Left lung (tissue), 10 donors: ENCODE results near the gene METTL23. TPM values are rescaled to one million over a fixed set of nuclear protein-coding genes. Genes with fewer than 3 reads are reported as not detected.

Experiments used
- ATAC-seq: fragments of 200-7000 bp; cut with Tn5 transposase; one replicate; pipeline ENCODE4 v1.9.1; 2020; ENCODE audit warnings: moderate library complexity
- DNase-seq, 4 donors: peaks; one replicate each; pipeline ENCODE4 v3.0.0-alpha.2; 2013 to 2020
- H3K27ac ChIP-seq, 2 donors: fragments of 200-600 bp; sonication (generic) in 1 of 2; one replicate each; pipeline versions ENCODE4 v1.5.0 to v1.8.0; 2020 to 2021
- H3K27me3 ChIP-seq, 2 donors: fragments of 200-600 bp; sonication (generic) in 1 of 2; one replicate each; pipeline versions ENCODE4 v1.5.0 to v1.8.0; 2020 to 2021
- H3K36me3 ChIP-seq, 2 donors: fragments of 200-600 bp; sonication (generic) in 1 of 2; one replicate each; pipeline versions ENCODE4 v1.5.0 to v1.8.0; 2020 to 2021
- H3K4me1 ChIP-seq, 2 donors: fragments of 200-600 bp; one replicate each; pipeline ENCODE4 v1.8.0; 2021
- H3K4me3 ChIP-seq, 2 donors: fragments of 200-600 bp; sonication (generic) in 1 of 2; one replicate each; pipeline versions ENCODE4 v1.5.0 to v1.8.0; 2020 to 2021; ENCODE audit warnings: mild to moderate bottlenecking in 1 of 2
- H3K9me3 ChIP-seq, 2 donors: fragments of 200-600 bp; sonication (generic) in 1 of 2; one replicate each; pipeline versions ENCODE4 v1.5.0 to v1.8.0; 2020 to 2021
- intact Hi-C, 2 donors: fragments of 100-400 bp; cut with DNase I; formaldehyde crosslinking; loops; one replicate each; pipeline versions ENCODE4 v1.11.2 to v1.14.2; 2022
- polyA plus RNA-seq, 6 donors: library from polyadenylated mRNA; unstranded; fragments of 120-200 nt; gene quantifications; one replicate each; pipeline ENCODE4 v1.2.1, GENCODE V29; 2013; ENCODE audit not compliant: insufficient read length in 6 of 6
- total RNA-seq, 2 donors: library from RNA; stranded (reverse); fragmentation: NEBNext Ultra II Directional; extraction: Animal tissue kit (Norgen Biotek cat#: 25700); gene quantifications; one replicate each; pipeline ENCODE4 v1.2.1, GENCODE V29; 2021
- TF ChIP-seq, protein P1 (sequence below), 2 donors: fragments of 200-600 bp; sonication (generic) in 1 of 2; IDR thresholded peaks; one replicate each; pipeline versions ENCODE4 v1.5.0 to v1.8.0; 2021; ENCODE audit warnings: antibody characterized with exemption in 2 of 2
- donor health status: DM: no; HTN: yes; CAD: no.
- donor health status: DM: no; HTN: no; CAD: no.

The METTL23 gene
- total and polyA plus RNA-seq, 8 donors, result 30.6 to 40.2 (median 36.3) TPM

DNA sequence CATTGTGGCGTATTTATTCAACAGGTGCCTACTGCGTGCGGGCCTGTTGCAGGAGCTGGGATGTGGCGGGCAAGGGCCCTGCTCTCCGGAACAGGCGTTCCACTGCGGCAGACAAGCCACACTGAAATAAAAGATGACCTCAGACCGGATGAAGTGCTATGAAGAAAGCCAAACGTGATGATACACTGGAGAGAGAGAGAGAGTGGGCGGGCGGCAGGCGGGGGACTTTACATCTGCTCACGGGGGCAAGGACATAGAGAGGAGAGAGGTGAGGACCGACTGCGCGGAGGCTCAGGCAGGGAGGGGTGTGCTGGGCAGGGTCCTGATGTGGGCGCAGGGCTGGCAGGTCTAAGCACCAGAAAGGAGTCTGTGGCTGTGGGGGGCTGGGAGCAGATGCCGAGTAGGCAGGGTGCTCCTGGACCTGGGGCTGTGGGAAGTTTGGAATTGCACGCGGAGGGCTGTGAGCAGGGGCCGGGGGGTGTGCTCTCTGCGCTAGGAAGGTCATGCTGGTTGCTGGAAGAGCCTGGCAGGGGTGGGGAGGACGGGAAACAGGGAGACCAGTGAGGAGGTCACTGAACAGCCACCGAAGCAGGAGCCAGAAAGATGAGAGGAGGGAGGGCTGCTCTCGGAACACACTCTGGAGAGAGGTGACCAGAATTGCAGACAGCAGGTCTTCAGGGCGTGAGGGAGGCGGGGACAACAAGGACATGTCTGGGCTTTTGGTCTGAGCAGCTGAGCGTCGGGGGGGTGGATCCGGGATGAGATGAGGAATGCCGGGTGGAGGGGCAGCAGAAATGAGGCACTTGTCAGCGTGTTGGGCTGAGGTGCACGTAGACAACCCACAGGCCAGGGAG is 25.8 kb upstream of the METTL23 start:
- Histone ChIP-seq H3K4me3 (no peak overlapping the region), H3K36me3 (no peaks in the 10 kb centered on the region), H3K4me1 (peaks cover 3 to 48% of the 10 kb centered on the region in 2 donors), H3K9me3 (no peaks in the 10 kb centered on the region), H3K27ac (peak overlapping the region; percentile 78 to 80), H3K27me3 (no peaks in the 10 kb centered on the region)
- peak; percentile 59 for ATAC-seq
- TF ChIP-seq, protein P1, sequence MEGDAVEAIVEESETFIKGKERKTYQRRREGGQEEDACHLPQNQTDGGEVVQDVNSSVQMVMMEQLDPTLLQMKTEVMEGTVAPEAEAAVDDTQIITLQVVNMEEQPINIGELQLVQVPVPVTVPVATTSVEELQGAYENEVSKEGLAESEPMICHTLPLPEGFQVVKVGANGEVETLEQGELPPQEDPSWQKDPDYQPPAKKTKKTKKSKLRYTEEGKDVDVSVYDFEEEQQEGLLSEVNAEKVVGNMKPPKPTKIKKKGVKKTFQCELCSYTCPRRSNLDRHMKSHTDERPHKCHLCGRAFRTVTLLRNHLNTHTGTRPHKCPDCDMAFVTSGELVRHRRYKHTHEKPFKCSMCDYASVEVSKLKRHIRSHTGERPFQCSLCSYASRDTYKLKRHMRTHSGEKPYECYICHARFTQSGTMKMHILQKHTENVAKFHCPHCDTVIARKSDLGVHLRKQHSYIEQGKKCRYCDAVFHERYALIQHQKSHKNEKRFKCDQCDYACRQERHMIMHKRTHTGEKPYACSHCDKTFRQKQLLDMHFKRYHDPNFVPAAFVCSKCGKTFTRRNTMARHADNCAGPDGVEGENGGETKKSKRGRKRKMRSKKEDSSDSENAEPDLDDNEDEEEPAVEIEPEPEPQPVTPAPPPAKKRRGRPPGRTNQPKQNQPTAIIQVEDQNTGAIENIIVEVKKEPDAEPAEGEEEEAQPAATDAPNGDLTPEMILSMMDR (IDR thresholded peaks at IDR 0.05), result no peak
- intact Hi-C loops, result no loop called here
- DNase-seq, result peak in 2 of 4 donors; percentile 59 to 81

DNA sequence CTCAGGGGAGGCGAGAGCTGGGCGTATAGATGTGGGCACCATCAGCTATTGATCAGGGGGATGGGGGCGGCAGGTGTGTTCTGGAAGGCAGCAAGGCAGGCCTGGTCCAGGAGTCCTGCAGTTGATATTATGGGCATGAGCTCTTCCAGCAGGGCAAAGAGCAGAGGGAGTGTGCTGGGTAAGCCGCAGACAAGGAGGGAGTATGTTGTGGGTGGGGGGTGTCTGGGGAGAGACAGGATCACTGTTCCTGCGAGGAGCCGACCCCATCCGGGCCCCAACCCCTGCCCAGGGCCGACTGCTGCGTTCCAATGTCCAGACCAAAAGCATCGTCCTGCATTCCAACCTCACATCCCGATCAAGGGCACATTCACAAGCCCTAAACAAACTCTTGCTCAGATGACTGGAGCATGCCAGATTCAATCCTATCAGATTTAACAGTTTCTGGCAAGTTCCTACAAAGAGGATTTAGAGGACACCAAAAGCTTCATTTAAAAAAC is 25.1 kb upstream of the METTL23 start:
- TF ChIP-seq, protein P1 (IDR thresholded peaks at IDR 0.05), result no peak
- ATAC-seq, result no peak
- H3K4me1 ChIP-seq, result peaks cover 3 to 48% of the 10 kb centered on the region in 2 donors
- no peaks in the 10 kb centered on the region for H3K9me3 ChIP-seq
- intact Hi-C loops, result no loop called here
- H3K36me3 ChIP-seq, result no peaks in the 10 kb centered on the region
- no peak for DNase-seq
- H3K27me3 ChIP-seq, result no peaks in the 10 kb centered on the region
- peak overlapping the region; percentile 78 to 80 for H3K27ac ChIP-seq
- H3K4me3 ChIP-seq, result no peak overlapping the region

DNA sequence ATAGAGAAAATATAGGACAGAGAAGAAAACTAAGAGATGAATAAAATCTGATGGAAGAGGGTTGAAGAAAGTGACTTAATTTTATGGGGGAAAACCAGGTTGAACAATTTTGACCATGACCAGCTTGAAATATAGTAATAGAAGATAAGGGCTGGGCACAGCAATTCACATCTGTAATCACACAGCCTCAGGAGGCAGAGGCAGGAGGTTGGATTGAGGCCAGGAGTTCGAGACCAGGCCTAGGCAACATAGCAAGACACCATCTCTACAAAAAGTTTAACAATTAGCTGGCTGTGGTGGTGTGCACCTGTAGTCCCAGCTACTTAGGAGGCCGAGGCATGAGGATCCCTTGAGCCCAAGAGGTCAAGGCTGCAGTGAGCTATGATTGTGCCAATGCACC is 24.6 kb upstream of the METTL23 start:
- H3K4me3 ChIP-seq, result no peak overlapping the region
- intact Hi-C loops, result no loop called here
- TF ChIP-seq, protein P1 (IDR thresholded peaks at IDR 0.05), result no peak
- H3K36me3 ChIP-seq, result no peaks in the 10 kb centered on the region
- no peaks in the 10 kb centered on the region for H3K9me3 ChIP-seq
- peaks cover 3 to 46% of the 10 kb centered on the region in 2 donors for H3K4me1 ChIP-seq
- DNase-seq (no peak), ATAC-seq (no peak)
- H3K27me3 ChIP-seq, result no peaks in the 10 kb centered on the region
- H3K27ac ChIP-seq, result peak overlapping the region in 1 of 2 donors; percentile 78

DNA sequence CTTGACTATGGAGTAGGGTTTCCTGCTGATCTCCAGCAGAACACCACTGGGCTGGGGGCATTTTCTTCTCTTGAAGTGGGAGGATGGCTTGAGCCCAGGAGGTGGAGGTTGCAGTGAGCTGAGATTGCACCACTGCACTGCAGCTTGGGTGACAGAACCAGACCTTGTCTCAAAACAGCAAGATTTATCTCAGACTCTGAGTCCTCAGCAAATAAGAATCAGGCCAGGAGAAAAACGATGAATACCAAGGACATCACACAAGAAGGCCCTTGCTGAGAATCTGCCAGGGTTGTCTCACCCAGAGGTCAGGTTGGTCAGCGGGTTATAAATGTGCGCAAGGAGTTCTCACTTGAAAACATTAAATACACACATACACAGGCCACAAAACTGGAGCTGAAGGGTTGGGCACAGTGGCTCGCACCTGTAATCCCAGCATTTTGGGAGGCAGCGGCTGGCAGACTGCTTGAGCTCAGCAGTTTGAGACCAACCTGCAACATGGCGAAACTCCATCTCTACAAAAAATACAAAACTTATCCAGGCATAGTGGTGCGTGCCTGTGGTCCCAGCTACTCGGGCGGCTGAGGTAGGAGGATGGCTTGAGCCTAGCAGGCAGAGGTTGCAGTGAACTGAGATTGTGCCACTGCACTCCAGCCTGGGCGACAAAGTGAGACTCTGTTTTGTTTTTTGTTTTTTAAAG is 23.6 kb upstream of the METTL23 start:
- no peak overlapping the region for H3K27ac ChIP-seq
- DNase-seq, result no peak

More for the DNA sequence above, 23.6 kb upstream of the METTL23 start:
- H3K4me3 ChIP-seq, result no peak overlapping the region
- TF ChIP-seq, protein P1 (IDR thresholded peaks at IDR 0.05), result no peak
- no peak for ATAC-seq
- intact Hi-C loops, result no loop called here
- H3K27me3 ChIP-seq, result no peaks in the 10 kb centered on the region
- H3K4me1 ChIP-seq, result peaks cover 10 to 44% of the 10 kb centered on the region in 2 donors
- no peaks in the 10 kb centered on the region for H3K9me3 ChIP-seq
- H3K36me3 ChIP-seq, result no peaks in the 10 kb centered on the region
